ENCODE results near the gene INPP5E. TPM values are rescaled to one million over a fixed set of nuclear protein-coding genes. Genes with fewer than 3 reads are reported as not detected.

INPP5E gene
- total and polyA plus RNA-seq, 2 experiments from 2014 or later = 5.8 to 13.4 TPM

- TF ChIP-seq CTCF (conservative IDR thresholded peaks at IDR 0.05; ENCODE audit: low read depth in 2 of 2) = no peak
- no peak for TF ChIP-seq ZNF114 (CRISPR knock-in tag; IDR thresholded peaks at IDR 0.05)
- no peak for TF ChIP-seq CREB1 (CRISPR knock-in tag; IDR thresholded peaks at IDR 0.05; ENCODE audit: low read depth)
- TF ChIP-seq, protein P1, sequence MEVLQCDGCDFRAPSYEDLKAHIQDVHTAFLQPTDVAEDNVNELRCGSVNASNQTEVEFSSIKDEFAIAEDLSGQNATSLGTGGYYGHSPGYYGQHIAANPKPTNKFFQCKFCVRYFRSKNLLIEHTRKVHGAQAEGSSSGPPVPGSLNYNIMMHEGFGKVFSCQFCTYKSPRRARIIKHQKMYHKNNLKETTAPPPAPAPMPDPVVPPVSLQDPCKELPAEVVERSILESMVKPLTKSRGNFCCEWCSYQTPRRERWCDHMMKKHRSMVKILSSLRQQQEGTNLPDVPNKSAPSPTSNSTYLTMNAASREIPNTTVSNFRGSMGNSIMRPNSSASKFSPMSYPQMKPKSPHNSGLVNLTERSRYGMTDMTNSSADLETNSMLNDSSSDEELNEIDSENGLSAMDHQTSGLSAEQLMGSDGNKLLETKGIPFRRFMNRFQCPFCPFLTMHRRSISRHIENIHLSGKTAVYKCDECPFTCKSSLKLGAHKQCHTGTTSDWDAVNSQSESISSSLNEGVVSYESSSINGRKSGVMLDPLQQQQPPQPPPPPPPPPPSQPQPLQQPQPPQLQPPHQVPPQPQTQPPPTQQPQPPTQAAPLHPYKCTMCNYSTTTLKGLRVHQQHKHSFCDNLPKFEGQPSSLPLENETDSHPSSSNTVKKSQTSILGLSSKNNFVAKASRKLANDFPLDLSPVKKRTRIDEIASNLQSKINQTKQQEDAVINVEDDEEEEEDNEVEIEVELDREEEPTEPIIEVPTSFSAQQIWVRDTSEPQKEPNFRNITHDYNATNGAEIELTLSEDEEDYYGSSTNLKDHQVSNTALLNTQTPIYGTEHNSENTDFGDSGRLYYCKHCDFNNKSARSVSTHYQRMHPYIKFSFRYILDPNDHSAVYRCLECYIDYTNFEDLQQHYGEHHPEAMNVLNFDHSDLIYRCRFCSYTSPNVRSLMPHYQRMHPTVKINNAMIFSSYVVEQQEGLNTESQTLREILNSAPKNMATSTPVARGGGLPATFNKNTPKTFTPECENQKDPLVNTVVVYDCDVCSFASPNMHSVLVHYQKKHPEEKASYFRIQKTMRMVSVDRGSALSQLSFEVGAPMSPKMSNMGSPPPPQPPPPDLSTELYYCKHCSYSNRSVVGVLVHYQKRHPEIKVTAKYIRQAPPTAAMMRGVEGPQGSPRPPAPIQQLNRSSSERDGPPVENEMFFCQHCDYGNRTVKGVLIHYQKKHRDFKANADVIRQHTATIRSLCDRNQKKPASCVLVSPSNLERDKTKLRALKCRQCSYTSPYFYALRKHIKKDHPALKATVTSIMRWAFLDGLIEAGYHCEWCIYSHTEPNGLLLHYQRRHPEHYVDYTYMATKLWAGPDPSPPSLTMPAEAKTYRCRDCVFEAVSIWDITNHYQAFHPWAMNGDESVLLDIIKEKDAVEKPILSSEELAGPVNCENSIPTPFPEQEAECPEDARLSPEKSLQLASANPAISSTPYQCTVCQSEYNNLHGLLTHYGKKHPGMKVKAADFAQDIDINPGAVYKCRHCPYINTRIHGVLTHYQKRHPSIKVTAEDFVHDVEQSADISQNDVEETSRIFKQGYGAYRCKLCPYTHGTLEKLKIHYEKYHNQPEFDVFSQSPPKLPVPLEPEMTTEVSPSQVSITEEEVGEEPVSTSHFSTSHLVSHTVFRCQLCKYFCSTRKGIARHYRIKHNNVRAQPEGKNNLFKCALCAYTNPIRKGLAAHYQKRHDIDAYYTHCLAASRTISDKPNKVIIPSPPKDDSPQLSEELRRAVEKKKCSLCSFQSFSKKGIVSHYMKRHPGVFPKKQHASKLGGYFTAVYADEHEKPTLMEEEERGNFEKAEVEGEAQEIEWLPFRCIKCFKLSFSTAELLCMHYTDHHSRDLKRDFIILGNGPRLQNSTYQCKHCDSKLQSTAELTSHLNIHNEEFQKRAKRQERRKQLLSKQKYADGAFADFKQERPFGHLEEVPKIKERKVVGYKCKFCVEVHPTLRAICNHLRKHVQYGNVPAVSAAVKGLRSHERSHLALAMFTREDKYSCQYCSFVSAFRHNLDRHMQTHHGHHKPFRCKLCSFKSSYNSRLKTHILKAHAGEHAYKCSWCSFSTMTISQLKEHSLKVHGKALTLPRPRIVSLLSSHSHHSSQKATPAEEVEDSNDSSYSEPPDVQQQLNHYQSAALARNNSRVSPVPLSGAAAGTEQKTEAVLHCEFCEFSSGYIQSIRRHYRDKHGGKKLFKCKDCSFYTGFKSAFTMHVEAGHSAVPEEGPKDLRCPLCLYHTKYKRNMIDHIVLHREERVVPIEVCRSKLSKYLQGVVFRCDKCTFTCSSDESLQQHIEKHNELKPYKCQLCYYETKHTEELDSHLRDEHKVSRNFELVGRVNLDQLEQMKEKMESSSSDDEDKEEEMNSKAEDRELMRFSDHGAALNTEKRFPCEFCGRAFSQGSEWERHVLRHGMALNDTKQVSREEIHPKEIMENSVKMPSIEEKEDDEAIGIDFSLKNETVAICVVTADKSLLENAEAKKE (CRISPR knock-in tag; IDR thresholded peaks at IDR 0.05) = no peak
- no peak for TF ChIP-seq JUNB (IDR thresholded peaks at IDR 0.05; ENCODE audit: unreplicated experiment)
- TF ChIP-seq REST (IDR thresholded peaks at IDR 0.05; ENCODE audit: unreplicated experiment) = no peak
- no peak for TF ChIP-seq EZH2phosphoT487 (IDR thresholded peaks at IDR 0.05; ENCODE audit: unreplicated experiment)
- no peak for TF ChIP-seq NANOG (IDR thresholded peaks at IDR 0.05; ENCODE audit: borderline replicate concordance)
- no peak for TF ChIP-seq STAT1 (IDR thresholded peaks at IDR 0.05; ENCODE audit: unreplicated experiment)
- TF ChIP-seq ZNF331 (CRISPR knock-in tag; IDR thresholded peaks at IDR 0.05; ENCODE audit: low read depth) = no peak
- no peak for TF ChIP-seq POLR2AphosphoS5 (IDR thresholded peaks at IDR 0.05; ENCODE audit: low read depth)
- no peak for TF ChIP-seq EZH2 (IDR thresholded peaks at IDR 0.05; ENCODE audit: low read depth, unreplicated experiment)
- TF ChIP-seq, protein P2, sequence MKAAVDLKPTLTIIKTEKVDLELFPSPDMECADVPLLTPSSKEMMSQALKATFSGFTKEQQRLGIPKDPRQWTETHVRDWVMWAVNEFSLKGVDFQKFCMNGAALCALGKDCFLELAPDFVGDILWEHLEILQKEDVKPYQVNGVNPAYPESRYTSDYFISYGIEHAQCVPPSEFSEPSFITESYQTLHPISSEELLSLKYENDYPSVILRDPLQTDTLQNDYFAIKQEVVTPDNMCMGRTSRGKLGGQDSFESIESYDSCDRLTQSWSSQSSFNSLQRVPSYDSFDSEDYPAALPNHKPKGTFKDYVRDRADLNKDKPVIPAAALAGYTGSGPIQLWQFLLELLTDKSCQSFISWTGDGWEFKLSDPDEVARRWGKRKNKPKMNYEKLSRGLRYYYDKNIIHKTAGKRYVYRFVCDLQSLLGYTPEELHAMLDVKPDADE (IDR thresholded peaks at IDR 0.05) = no peak
- Histone ChIP-seq H3K4me2 (no peak overlapping the region), H3K4me1 (ENCODE audit: insufficient read depth) (no peaks in the 10 kb centered on the region), H3F3A (replicated peaks; ENCODE audit: low read depth) (0 out of 2 replicates have a peak, but pooled peaks cover 4% of the 10 kb centered on the region), H3K79me2 (replicated peaks; ENCODE audit: insufficient read depth) (peaks cover 96% of the 10 kb centered on the region), H3K4me3 (no peak overlapping the region), H2AFZ (no peak overlapping the region), H3K9me2 (ENCODE audit: insufficient read depth) (no peaks in the 10 kb centered on the region), H3K27me3 (ENCODE audit: insufficient read depth) (no peaks in the 10 kb centered on the region), H3K36me3 (ENCODE audit: insufficient read depth) (peaks cover 24% of the 10 kb centered on the region; the same call in 1 of the 2 replicates), H3K27ac (ENCODE audit: low read depth) (no peak overlapping the region), H4K20me1 (replicated peaks; ENCODE audit: insufficient read depth) (peaks cover 51% of the 10 kb centered on the region)
- peaks cover 4% of the 10 kb centered on the region for H3K27me3 Mint-ChIP-seq (ENCODE audit: insufficient read depth, low read depth, poor library complexity)
- ATAC-seq = no peak
- DNase-seq (ENCODE audit: low spot score) = no peak
- H3K4me1 Mint-ChIP-seq = 0 out of 3 replicates have a peak, but pooled peaks cover 3% of the 10 kb centered on the region
- no peak overlapping the region; the same call in 1 of the 2 replicates for H3K27ac Mint-ChIP-seq
- H3K9me3 Mint-ChIP-seq = no peaks in the 10 kb centered on the region
- H3K4me3 Mint-ChIP-seq = no peak overlapping the region
- peaks cover 75% of the 10 kb centered on the region for H3K36me3 Mint-ChIP-seq (ENCODE audit: low read depth)
These were observed 35.6 kb upstream of the INPP5E start for GRCh38 chr9:136474974-136475865.
